GM12873 (cell line): ENCODE data around the gene PDE1A.

Experiments used
- TF ChIP-seq, protein P1 (sequence below): IDR thresholded peaks from 2 replicates; pipeline ENCODE4 v1.5.1; 2012; ENCODE audit warnings: low read depth, mild to moderate bottlenecking, moderate library complexity, low read length, control low read depth; ENCODE audit not compliant: insufficient read depth; ENCODE audit errors: missing control alignments

The PDE1A gene

DNA sequence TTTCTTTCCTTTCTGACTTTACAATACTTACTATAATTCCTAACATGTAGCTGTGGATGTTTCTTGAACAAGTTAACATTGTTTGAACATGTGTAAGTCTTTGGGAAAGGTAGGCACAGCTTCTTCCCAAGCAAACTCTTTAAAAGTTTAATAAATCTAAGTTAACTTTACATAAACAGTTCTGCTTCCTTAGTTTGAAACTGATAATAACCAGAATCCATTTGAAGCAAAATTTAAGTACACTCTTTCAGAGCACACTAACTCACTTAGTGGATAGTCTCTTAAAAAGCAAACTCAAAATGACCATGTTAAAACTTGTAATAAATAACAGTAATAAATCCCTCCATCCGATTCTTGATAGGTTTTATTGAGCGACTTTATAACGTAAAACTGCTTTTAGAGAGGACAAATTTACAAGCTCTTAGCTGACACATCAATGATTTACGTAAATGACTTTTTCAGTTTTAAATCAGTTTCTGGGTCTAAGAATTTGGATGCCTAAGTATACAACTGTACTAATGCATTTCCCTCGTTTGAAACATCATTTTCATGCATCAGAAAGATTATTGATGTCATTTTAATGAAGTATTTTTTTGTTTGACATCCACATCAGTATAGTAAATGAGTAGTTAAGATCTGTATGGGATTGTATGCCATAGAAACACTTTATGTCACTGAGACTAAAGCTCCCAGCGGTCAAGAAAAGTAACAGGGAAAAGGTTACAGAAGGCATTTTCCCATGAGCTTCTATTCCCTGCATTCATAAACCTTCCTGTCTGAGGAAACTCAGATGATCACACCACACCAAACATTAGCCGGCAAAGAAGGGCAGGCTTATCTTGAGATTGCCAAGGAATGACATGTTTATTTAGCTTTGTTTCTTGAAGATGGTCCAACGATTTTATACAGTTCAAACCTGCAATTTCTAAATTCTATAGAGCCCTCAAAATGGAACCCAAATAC lies 67.5 kb downstream of the PDE1A start:
- TF ChIP-seq, protein P1, sequence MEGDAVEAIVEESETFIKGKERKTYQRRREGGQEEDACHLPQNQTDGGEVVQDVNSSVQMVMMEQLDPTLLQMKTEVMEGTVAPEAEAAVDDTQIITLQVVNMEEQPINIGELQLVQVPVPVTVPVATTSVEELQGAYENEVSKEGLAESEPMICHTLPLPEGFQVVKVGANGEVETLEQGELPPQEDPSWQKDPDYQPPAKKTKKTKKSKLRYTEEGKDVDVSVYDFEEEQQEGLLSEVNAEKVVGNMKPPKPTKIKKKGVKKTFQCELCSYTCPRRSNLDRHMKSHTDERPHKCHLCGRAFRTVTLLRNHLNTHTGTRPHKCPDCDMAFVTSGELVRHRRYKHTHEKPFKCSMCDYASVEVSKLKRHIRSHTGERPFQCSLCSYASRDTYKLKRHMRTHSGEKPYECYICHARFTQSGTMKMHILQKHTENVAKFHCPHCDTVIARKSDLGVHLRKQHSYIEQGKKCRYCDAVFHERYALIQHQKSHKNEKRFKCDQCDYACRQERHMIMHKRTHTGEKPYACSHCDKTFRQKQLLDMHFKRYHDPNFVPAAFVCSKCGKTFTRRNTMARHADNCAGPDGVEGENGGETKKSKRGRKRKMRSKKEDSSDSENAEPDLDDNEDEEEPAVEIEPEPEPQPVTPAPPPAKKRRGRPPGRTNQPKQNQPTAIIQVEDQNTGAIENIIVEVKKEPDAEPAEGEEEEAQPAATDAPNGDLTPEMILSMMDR = no peak

DNA sequence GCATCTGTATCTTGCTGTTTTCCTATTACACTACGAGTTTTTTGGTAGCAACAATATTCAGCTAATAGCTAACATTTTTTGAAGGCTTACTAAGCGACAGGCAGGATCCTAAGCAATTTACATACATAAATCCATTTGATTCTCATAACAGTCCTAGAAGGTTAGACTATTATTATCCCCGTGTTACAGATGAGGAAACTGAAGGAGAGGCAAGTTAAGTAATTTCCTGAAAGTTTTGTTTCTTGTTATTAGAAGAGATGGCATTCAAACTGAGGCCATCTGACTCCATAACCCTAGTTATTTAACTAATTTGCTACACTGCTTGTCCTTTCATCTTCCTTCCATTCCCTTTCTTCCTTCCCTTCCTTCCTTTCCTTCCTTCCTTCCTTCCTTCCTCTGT lies 68.2 kb downstream of the PDE1A start:
- TF ChIP-seq, protein P1 = no peak

DNA sequence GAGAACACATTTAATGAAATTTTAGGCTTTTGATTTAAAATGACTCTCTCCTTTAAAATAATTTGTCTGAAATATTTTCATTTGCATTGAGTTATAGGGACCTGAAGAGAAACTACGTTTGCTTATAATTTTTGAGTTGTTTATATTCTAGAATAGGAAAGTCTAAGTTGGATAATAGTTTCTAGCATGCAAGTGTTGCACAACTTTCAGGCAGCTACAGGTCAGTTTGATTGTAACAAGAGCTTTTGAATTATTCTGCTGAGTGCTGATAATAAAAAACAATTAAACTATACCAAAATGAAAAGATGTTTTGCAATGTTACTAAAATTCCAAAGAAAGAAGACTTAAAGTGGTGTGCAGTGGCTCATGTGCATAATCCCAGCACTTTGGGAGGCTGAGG lies 71.0 kb downstream of the PDE1A start:
- TF ChIP-seq, protein P1 = no peak

GRCh38 chr2:182351427-182351826 lies 75.4 kb downstream of the PDE1A start:
- TF ChIP-seq, protein P1 = no peak

- TF ChIP-seq, protein P1 = no peak
These were observed 77.6 kb downstream of the PDE1A start for GRCh38 chr2:182349268-182349667.

- TF ChIP-seq, protein P1 = no peak
These were observed 81.5 kb downstream of the PDE1A start for GRCh38 chr2:182345384-182345783.

DNA sequence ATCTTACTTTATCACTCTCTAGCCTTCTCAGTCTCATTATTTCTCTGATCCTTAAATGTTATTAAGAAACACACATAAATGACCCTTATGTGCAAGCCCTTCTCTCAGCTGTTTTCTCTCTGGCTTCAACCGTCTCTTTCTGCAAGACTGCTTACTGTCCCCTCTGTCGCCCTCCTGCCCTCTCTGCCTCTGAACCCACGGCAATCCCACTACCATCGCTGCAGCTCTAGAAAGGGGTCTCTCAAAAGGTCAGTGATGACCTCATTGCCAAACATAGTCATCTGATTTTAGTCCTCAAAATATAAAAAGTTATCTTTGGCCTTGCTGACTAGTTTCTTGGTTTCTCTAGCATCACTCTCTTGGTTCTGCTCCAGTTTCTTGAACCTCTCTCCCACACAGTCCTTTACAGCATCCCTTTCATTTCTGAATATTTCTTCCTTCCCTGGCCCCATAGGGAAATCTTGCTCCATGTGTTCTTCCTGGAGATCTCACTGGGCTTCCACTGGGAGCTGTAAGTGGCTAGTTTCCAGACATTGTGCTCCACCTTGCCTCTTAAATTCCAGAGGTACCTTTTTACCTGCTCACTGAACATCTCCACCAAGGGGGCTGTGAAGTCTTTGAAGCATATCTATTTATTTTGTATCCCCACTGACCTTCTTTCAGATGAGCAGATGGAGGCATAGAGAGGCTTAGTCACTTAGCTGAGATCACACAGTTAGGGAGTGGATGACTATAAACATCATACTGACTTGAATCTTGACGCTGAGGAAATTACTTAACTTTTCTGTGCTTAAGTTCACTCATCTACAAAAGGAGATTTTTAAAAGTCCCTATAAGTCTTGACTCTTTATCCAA lies 96.2 kb downstream of the PDE1A start:
- TF ChIP-seq, protein P1 = no peak
